NCI-H2227 treated with DMSO at 0.1 percent for 48 hours (cell line): ENCODE results near the gene ACO1.

ENCODE experiments used
- DNase-seq: peaks from one replicate; lab custom pipeline; 2025; lab: John Stamatoyannopoulos, UW

Gene ACO1

DNA sequence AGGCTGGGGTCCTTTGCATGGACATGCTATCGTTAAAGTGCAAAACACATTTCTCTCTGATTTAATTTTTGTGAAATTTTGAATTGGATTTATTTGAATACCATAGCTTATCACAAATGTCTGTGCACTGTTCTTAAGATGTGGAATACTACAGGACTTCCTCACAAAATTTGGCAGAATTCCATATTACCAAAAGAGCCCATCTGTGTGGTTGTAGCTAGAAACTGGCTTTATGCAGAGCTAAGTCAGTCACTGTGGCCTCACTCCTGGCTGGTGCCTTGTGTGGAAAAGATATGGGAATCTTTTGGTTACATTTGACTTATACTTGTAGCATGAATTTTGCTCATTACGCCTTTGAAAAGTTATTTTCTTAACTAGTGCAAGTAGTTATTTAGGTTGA lies 35.5 kb downstream of the ACO1 start:
- no peak for DNase-seq

GRCh38 chr9:32422237-32422806 lies 37.9 kb downstream of the ACO1 start:
- no peak for DNase-seq

- no peak for DNase-seq
Observed at GRCh38 chr9:32423371-32423770, 38.9 kb downstream of the ACO1 start.

DNA sequence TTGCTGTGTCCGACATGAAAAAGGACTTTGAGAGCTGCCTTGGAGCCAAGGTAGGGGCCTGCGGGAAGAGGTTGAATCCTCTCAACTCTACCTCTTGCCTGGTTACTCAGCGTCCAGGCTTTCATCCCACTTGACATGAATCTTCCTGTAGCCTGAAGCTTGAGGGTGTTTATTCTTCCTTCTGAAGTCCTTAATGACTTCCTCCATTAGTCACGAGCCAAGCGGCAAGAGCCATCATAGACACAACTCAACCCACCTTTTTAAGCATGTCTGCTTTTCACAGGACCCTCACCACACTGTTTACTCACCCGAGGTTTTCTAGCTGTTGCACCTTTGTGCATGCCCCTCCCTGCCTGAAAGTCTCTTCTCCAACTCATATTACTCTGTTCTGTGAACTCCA lies 40.2 kb downstream of the ACO1 start:
- no peak for DNase-seq

DNA sequence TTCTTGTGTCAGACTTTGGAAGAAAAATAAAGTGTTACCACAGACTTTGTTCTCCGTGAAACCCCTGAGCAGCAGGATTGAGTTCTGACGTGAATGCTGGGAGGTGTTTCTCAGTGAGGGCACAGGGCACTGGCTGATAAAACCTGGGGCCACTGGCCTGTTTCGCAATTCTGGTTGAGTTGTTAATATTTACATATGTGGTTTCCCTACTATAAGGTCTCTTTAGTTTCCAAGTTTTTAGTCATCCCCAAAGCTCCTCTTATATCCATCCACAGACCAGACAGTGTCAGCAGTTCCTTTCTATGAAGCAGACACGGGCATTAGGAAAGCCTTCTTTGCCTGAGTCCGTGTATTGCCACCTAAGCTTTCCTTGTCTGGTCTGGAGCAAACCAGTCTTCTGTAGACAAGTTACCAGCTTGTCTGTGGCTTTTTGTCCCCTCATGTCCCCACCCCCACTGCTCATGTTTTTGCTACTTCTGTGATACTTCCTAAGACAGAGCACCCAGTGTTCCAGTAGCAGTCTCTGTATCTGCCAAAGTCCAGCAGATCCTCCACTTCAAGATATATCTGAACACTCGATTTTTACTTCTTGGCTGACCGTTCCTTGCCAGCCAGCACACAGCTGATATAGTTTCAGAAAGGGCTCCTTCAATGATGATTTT lies 42.0 kb downstream of the ACO1 start:
- DNase-seq, result no peak

DNA sequence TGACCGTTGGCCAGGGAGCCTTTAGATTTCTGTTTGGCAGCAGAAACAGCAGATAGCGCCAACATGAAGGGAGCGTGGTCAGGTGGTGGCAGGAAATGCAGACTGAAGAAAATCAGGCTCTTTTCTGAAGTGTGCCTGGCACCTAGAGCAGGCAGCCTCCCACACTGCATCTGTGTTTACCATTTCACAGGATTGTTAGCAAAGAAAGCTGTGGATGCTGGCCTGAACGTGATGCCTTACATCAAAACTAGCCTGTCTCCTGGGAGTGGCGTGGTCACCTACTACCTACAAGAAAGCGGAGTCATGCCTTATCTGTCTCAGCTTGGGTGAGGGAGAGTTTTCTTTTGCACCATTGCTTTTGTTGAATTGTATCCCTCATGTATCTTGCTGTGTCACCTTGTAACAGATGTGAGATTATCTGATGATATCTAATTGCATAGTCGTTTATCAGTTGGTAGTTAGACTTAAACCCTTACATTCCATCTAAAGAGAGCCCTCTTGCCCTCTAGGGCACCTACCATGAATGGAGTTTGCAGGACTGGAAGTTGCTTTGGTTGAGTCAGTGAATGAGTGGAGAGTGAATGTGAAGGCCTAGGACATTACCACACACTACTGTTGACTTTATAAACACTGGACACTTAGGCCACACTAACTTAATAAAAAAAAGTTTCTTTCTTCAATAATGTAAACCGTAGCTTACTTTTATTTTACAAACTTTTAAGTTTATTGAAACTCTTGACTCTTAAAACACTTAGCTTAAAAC lies 42.8 kb downstream of the ACO1 start:
- no peak for DNase-seq

GRCh38 chr9:32430720-32431119 lies 46.3 kb downstream of the ACO1 start:
- DNase-seq, result no peak

DNA sequence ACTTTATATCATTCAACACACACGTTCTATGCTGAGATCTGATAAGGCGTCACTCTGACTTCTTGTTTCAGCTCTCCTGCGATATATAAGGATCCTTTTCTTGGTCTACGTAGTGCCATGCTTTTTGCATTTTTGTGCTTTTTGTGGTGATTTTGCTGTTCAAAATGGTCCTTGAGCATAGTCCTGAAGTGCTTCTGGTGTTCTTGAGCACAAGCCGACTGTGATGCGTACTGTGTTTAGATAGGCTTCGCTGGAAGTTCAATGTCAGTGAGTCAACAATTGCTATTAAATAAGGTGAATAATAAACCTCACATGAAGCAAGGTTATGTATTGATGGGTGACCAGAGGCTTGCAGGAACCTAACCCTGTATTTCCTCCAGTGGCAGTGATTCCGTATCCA lies 46.8 kb downstream of the ACO1 start:
- DNase-seq, result no peak

DNA sequence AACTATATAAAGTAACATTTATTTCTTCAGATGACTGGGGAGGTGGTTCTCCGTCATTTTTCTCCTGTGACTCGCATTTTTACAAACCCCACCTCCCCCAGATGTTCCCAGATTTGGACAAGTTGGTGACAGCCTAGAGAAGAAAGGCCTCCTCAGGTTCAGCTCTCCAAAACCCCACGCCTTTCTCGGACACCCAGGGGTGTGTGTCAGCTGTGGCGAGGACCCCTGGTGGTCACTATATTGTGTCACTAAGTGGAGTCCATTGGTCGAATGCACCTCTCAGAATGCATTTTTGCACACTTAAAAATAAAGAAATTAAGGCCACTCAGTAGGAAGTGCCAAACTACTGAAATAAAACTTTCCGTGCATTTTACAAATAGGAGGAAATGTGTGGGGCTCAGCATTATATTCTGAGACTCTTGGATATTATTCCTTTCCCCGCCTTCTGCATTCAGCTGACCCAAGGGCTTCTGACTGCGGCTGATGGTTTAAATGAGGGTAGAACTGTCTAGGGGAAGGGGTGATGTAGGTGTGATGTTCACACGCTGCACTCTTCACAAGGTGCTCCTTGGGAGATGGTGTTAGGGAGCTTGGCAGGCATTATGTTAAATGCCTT lies 47.6 kb downstream of the ACO1 start:
- no peak for DNase-seq

DNA sequence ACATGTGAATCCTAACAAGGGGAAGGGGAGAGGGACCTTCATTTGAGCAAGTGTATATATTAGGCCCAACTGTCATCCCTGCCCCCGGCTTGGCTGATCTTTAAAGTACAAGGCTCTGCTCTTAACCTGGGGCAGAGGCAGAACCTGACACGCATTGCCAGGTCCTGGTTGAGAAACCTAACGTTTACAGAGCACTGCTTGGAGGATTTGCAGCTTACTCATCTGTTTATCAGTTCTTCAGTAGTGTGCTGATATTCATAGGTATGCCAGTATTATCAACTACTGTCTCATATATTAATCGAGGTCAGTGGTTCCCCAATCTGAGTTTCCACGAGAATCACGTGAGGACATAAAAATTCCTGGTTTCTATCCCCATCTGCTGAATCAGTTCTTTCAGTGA lies 50.4 kb downstream of the ACO1 start:
- no peak for DNase-seq

DNA sequence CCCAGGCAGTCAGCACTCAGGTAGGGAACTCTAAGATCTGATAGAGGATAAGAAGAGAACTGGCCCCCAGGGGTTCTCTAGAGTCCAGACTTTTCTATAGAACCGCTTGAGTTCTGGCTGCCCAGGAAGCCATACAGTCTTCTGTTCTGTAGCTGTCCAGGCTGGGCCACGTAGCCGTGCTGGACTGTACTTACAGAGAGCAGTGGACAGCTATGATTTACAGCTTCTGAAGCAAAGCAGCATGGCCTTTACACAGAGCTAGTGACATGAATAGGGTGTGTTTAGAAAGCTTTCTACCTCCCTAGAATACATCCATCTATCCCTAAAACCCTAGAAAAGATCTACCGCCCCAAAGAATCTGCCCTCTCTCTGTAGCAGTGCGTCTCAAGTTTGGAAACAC lies 57.2 kb downstream of the ACO1 start:
- no peak for DNase-seq

- no peak for DNase-seq
Observed at GRCh38 chr9:32442433-32442832, 58.0 kb downstream of the ACO1 start.

- no peak for DNase-seq
Observed at GRCh38 chr9:32449969-32450368, 65.5 kb downstream of the ACO1 start.

DNA sequence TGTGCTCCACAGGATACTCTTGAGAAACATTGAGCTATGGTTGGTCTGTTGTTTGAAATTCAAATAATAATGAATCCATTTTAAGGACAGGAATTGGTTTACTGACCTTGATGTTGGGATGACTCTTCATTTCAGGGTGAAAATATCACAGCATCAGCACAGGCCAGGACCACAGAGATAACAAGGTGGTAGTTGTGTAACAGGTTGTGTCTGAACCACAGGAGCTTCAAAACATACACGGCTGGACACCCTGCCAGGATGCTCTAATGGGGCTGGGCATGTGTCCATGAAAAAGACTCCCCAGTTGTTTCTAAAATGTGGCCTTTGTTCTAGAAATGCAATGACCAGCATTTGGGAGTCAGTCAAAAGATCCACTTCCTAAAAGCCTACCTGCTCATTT lies 69.8 kb downstream of the ACO1 start:
- no peak for DNase-seq

- no peak for DNase-seq
Observed at GRCh38 chr9:32455738-32456137, 71.3 kb downstream of the ACO1 start.

- no peak for DNase-seq
Observed at GRCh38 chr9:32456564-32456963, 72.1 kb downstream of the ACO1 start.

DNA sequence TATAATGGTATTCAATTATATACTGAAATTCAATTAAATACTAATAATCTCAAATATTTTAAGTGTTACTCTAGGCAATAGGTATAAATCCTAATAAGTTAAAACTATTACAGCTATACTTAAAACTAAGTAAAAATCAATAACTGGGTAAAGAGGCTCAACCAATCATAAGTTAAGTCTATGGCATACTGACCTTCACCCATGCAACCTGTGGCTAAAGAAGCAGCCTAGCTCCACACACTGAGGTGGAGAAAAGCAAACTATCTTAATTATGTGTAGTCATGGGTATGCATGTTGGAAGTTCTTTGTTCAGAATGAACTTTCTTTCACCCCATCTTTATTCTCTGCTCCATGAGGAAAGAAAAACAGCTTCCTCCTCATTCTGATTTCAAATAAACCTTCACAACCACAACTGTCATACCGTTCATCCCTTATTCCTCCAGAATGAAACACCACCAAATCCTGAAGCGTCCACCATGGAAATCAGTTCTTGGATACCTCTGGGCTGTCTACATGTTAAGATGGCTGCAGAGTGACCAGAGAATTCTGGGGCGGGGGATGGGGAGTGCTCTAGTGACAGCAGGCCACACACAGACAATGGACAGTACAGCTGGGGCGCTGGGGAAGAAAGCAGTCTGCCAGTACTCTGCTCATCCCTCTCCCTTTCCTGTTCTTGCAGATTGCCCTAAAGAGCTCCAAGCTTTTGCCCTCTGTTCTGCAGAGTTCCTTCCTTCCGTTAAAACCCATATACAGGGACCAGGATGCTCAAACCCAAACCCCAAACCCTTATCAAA lies 79.3 kb downstream of the ACO1 start:
- no peak for DNase-seq

DNA sequence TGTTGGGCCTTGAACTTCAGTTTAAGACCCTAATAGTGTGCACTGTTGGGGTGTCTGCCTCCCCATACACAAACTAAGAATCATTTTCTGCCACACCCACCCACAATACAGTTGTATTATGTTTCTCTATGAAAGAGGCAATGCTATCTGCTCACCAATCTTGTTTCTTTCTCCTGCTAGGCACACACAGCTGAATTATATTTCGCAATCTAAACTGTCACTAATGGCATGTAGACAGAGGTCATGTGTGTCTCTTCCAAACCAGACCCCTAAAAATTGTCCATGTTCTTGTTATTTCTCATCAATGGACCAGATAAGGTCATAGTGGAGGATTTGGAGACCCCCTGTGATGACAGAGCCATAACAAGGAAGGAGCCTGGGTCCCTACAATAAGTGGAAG lies 84.3 kb downstream of the ACO1 start:
- DNase-seq, result no peak

DNA sequence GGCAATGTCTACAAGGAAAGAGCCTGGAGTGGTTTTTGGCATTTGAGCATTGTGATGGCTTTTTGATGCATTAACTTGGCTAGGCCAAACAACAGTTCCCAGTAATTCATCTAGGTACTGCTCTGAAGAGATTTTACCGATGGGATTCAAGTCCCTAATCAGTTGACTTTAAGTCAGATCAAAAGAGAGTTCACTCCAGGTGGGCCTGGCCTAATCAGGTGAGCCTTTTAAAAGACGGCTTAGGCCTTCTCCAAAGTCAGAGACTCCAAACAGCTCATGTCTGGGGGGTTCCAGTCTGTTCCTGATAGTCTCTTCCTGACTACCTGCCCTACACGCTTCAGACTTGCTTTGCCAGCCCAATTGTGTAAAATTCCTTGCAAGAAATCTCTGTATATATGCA lies 87.9 kb downstream of the ACO1 start:
- DNase-seq, result no peak

- DNase-seq, result no peak
Observed at GRCh38 chr9:32483343-32483742, 98.9 kb downstream of the ACO1 start.

- no peak for DNase-seq
Observed at GRCh38 chr9:32486839-32487562, 102.6 kb downstream of the ACO1 start.

- DNase-seq, result no peak
Observed at GRCh38 chr9:32487981-32488380, 103.5 kb downstream of the ACO1 start.
